Activated CD4-positive, alpha-beta T cell treated with anti-CD3 and anti-CD28 coated beads, Interleukin-2, amount 10 ng/mL, durations not matched to agents 7 days and 5 days (primary cell): ENCODE measurements around the gene GRB2. TPM values are rescaled to one million over a fixed set of nuclear protein-coding genes. Genes with fewer than 3 reads are reported as not detected.

Experiments
- microRNA-seq: library from miRNA; unstranded; fragments of <30 nt; microRNA quantifications from one replicate; pipeline ENCODE4 v1.2.0, GENCODE V29; 2021; ENCODE audit warnings: borderline microRNAs expressed, borderline replicate concordance
- total RNA-seq, 2 experiments: library from RNA; stranded (reverse); gene quantifications; one replicate each; pipeline ENCODE4 v1.2.3, GENCODE V29; 2021

GRB2 gene
- total RNA-seq, 2 experiments from 2014 or later, result 136 to 150 TPM

Small RNAs within 50 kb of the gene (microRNA-seq; reads per million reads assigned to microRNA genes)
- 0.63 reads per million for gene MIR3678

Other genes with a start within 250 kb of the GRB2 start
- gene SUMO2, start 222.7 kb downstream of the GRB2 start, total RNA-seq, result 100 to 1,000 TPM; 527 to 642 TPM
- 100 to 1,000 TPM; 140 to 172 TPM for gene NUP85, start 200.0 kb downstream of the GRB2 start, total RNA-seq
- gene GGA3, start 144.1 kb downstream of the GRB2 start, total RNA-seq, result 10 to 100 TPM; 80.2 to 86.1 TPM
- gene MRPS7, start 143.8 kb downstream of the GRB2 start, total RNA-seq, result 10 to 100 TPM; 35.4 to 38.2 TPM
- 10 to 100 TPM; 44.4 to 44.6 TPM for gene MIF4GD, start 134.4 kb downstream of the GRB2 start, total RNA-seq
- 10 to 100 TPM; 27.6 to 30.5 TPM for gene SLC25A19, start 116.2 kb downstream of the GRB2 start, total RNA-seq
- gene TMEM94, start 51.0 kb upstream of the GRB2 start, total RNA-seq, result 10 to 100 TPM; 80.3 to 82.1 TPM
- 1 to 10 TPM in 1 of 2 experiments, under 1 TPM in 1; 0.47 to 1.1 TPM for gene CASKIN2, start 109.9 kb upstream of the GRB2 start, total RNA-seq
- gene TSEN54, start 110.8 kb upstream of the GRB2 start, total RNA-seq, result 10 to 100 TPM; 48.8 to 59.2 TPM
- gene LLGL2, start 120.0 kb upstream of the GRB2 start, total RNA-seq, result 10 to 100 TPM; 17.8 to 24.2 TPM
- gene MYO15B, start 182.1 kb upstream of the GRB2 start, total RNA-seq, result 10 to 100 TPM; 11.0 to 13.4 TPM
- under 1 TPM; 0.10 to 0.12 TPM for gene SMIM5, start 227.8 kb upstream of the GRB2 start, total RNA-seq